Measurements from ENCODE around the gene TTC28.
"Not testable (repeated sequence)": the region's sequence is repeated elsewhere in the genome, so short reads cannot be mapped to it uniquely, and the experiment has no call there.

TTC28 gene

GRCh38 chr22:28678170-28678569 lies 1.5 kb downstream of the TTC28 start:
- H3K36me3 ChIP-seq (ENCODE audit: control insufficient read depth in 2 of 2, insufficient read depth in 2 of 2, low read length in 2 of 2); H3K4me3 ChIP-seq (ENCODE audit: low read length in 2 of 2); H3K9ac ChIP-seq (ENCODE audit: low read depth in 1 of 2, low read length in 2 of 2); H3K27ac ChIP-seq (ENCODE audit: low read depth in 2 of 2, low read length in 2 of 2); H3K27me3 ChIP-seq (ENCODE audit: control insufficient read depth in 2 of 2, insufficient read depth in 2 of 2, low read length in 2 of 2); H3K9me3 ChIP-seq (ENCODE audit: control insufficient read depth in 2 of 2, low read length in 2 of 2); H3K4me1 ChIP-seq (ENCODE audit: control insufficient read depth in 2 of 2, insufficient read depth in 2 of 2, low read length in 2 of 2): not testable (repeated sequence)

- H3K4me3 ChIP-seq (ENCODE audit: low read length in 2 of 2), result no peak overlapping the region
- no peaks in the 10 kb centered on the region for H3K36me3 ChIP-seq (ENCODE audit: control insufficient read depth in 2 of 2, insufficient read depth in 2 of 2, low read length in 2 of 2)
- H3K9ac ChIP-seq (ENCODE audit: low read depth in 1 of 2, low read length in 2 of 2), result no peak overlapping the region
- peaks cover 5 to 6% of the 10 kb centered on the region in 2 donors for H3K27me3 ChIP-seq (ENCODE audit: control insufficient read depth in 2 of 2, insufficient read depth in 2 of 2, low read length in 2 of 2)
- H3K27ac ChIP-seq (ENCODE audit: low read depth in 2 of 2, low read length in 2 of 2), result no peak overlapping the region
- peaks cover 0 to 3% of the 10 kb centered on the region in 2 donors for H3K4me1 ChIP-seq (ENCODE audit: control insufficient read depth in 2 of 2, insufficient read depth in 2 of 2, low read length in 2 of 2)
- H3K9me3 ChIP-seq (ENCODE audit: control insufficient read depth in 2 of 2, low read length in 2 of 2), result no peaks in the 10 kb centered on the region
Measured at GRCh38 chr22:28674121-28674563, 5.5 kb downstream of the TTC28 start.

GRCh38 chr22:28670756-28671155 lies 8.9 kb downstream of the TTC28 start:
- no peaks in the 10 kb centered on the region for H3K27me3 ChIP-seq (ENCODE audit: control insufficient read depth in 2 of 2, insufficient read depth in 2 of 2, low read length in 2 of 2)
- no peaks in the 10 kb centered on the region for H3K36me3 ChIP-seq (ENCODE audit: control insufficient read depth in 2 of 2, insufficient read depth in 2 of 2, low read length in 2 of 2)
- H3K4me3 ChIP-seq (ENCODE audit: low read length in 2 of 2), result no peak overlapping the region
- H3K9ac ChIP-seq (ENCODE audit: low read depth in 1 of 2, low read length in 2 of 2), result no peak overlapping the region
- H3K9me3 ChIP-seq (ENCODE audit: control insufficient read depth in 2 of 2, low read length in 2 of 2), result no peaks in the 10 kb centered on the region
- H3K4me1 ChIP-seq (ENCODE audit: control insufficient read depth in 2 of 2, insufficient read depth in 2 of 2, low read length in 2 of 2), result no peaks in the 10 kb centered on the region
- no peak overlapping the region for H3K27ac ChIP-seq (ENCODE audit: low read depth in 2 of 2, low read length in 2 of 2)

GRCh38 chr22:28670161-28670560 lies 9.5 kb downstream of the TTC28 start:
- Histone ChIP-seq H3K9ac (ENCODE audit: low read depth in 1 of 2, low read length in 2 of 2) (no peak overlapping the region), H3K27me3 (ENCODE audit: control insufficient read depth in 2 of 2, insufficient read depth in 2 of 2, low read length in 2 of 2) (no peaks in the 10 kb centered on the region), H3K4me3 (ENCODE audit: low read length in 2 of 2) (no peak overlapping the region), H3K36me3 (ENCODE audit: control insufficient read depth in 2 of 2, insufficient read depth in 2 of 2, low read length in 2 of 2) (no peaks in the 10 kb centered on the region), H3K9me3 (ENCODE audit: control insufficient read depth in 2 of 2, low read length in 2 of 2) (no peaks in the 10 kb centered on the region), H3K27ac (ENCODE audit: low read depth in 2 of 2, low read length in 2 of 2) (no peak overlapping the region), H3K4me1 (ENCODE audit: control insufficient read depth in 2 of 2, insufficient read depth in 2 of 2, low read length in 2 of 2) (no peaks in the 10 kb centered on the region)

- Histone ChIP-seq H3K9ac (ENCODE audit: low read depth in 1 of 2, low read length in 2 of 2) (no peak overlapping the region), H3K27me3 (ENCODE audit: control insufficient read depth in 2 of 2, insufficient read depth in 2 of 2, low read length in 2 of 2) (no peaks in the 10 kb centered on the region), H3K27ac (ENCODE audit: low read depth in 2 of 2, low read length in 2 of 2) (no peak overlapping the region), H3K4me3 (ENCODE audit: low read length in 2 of 2) (no peak overlapping the region), H3K36me3 (ENCODE audit: control insufficient read depth in 2 of 2, insufficient read depth in 2 of 2, low read length in 2 of 2) (no peaks in the 10 kb centered on the region), H3K9me3 (ENCODE audit: control insufficient read depth in 2 of 2, low read length in 2 of 2) (no peaks in the 10 kb centered on the region), H3K4me1 (ENCODE audit: control insufficient read depth in 2 of 2, insufficient read depth in 2 of 2, low read length in 2 of 2) (no peaks in the 10 kb centered on the region)
Measured at GRCh38 chr22:28669387-28669786, 10.3 kb downstream of the TTC28 start.

- H3K36me3 ChIP-seq (ENCODE audit: control insufficient read depth in 2 of 2, insufficient read depth in 2 of 2, low read length in 2 of 2), result not testable (repeated sequence)
Measured at GRCh38 chr22:28663569-28663942, 16.1 kb downstream of the TTC28 start.

GRCh38 chr22:28658448-28658847 lies 21.2 kb downstream of the TTC28 start:
- Histone ChIP-seq H3K27ac (ENCODE audit: low read depth in 2 of 2, low read length in 2 of 2) (no peak overlapping the region), H3K27me3 (ENCODE audit: control insufficient read depth in 2 of 2, insufficient read depth in 2 of 2, low read length in 2 of 2) (no peaks in the 10 kb centered on the region), H3K9ac (ENCODE audit: low read depth in 1 of 2, low read length in 2 of 2) (no peak overlapping the region), H3K4me1 (ENCODE audit: control insufficient read depth in 2 of 2, insufficient read depth in 2 of 2, low read length in 2 of 2) (no peaks in the 10 kb centered on the region), H3K4me3 (ENCODE audit: low read length in 2 of 2) (no peak overlapping the region), H3K9me3 (ENCODE audit: control insufficient read depth in 2 of 2, low read length in 2 of 2) (no peaks in the 10 kb centered on the region), H3K36me3 (ENCODE audit: control insufficient read depth in 2 of 2, insufficient read depth in 2 of 2, low read length in 2 of 2) (no peaks in the 10 kb centered on the region)

More at GRCh38 chr22:28663569-28663942, 16.1 kb downstream of the TTC28 start:
- H3K4me1 ChIP-seq (ENCODE audit: control insufficient read depth in 2 of 2, insufficient read depth in 2 of 2, low read length in 2 of 2); H3K27ac ChIP-seq (ENCODE audit: low read depth in 2 of 2, low read length in 2 of 2); H3K9ac ChIP-seq (ENCODE audit: low read depth in 1 of 2, low read length in 2 of 2); H3K27me3 ChIP-seq (ENCODE audit: control insufficient read depth in 2 of 2, insufficient read depth in 2 of 2, low read length in 2 of 2); H3K9me3 ChIP-seq (ENCODE audit: control insufficient read depth in 2 of 2, low read length in 2 of 2); H3K4me3 ChIP-seq (ENCODE audit: low read length in 2 of 2): not testable (repeated sequence)

- Histone ChIP-seq H3K27ac (ENCODE audit: low read depth in 2 of 2, low read length in 2 of 2) (no peak overlapping the region), H3K9ac (ENCODE audit: low read depth in 1 of 2, low read length in 2 of 2) (no peak overlapping the region), H3K27me3 (ENCODE audit: control insufficient read depth in 2 of 2, insufficient read depth in 2 of 2, low read length in 2 of 2) (no peaks in the 10 kb centered on the region), H3K9me3 (ENCODE audit: control insufficient read depth in 2 of 2, low read length in 2 of 2) (no peaks in the 10 kb centered on the region), H3K4me1 (ENCODE audit: control insufficient read depth in 2 of 2, insufficient read depth in 2 of 2, low read length in 2 of 2) (no peaks in the 10 kb centered on the region), H3K36me3 (ENCODE audit: control insufficient read depth in 2 of 2, insufficient read depth in 2 of 2, low read length in 2 of 2) (no peaks in the 10 kb centered on the region), H3K4me3 (ENCODE audit: low read length in 2 of 2) (no peak overlapping the region)
Measured at GRCh38 chr22:28656181-28656580, 23.5 kb downstream of the TTC28 start.

GRCh38 chr22:28650463-28650862 lies 29.2 kb downstream of the TTC28 start:
- H3K27me3 ChIP-seq (ENCODE audit: control insufficient read depth in 2 of 2, insufficient read depth in 2 of 2, low read length in 2 of 2), result no peaks in the 10 kb centered on the region
- no peaks in the 10 kb centered on the region for H3K36me3 ChIP-seq (ENCODE audit: control insufficient read depth in 2 of 2, insufficient read depth in 2 of 2, low read length in 2 of 2)
- no peak overlapping the region for H3K27ac ChIP-seq (ENCODE audit: low read depth in 2 of 2, low read length in 2 of 2)

GRCh38 chr22:28648792-28649191 lies 30.8 kb downstream of the TTC28 start:
- Histone ChIP-seq H3K27ac (ENCODE audit: low read depth in 2 of 2, low read length in 2 of 2) (no peak overlapping the region), H3K9ac (ENCODE audit: low read depth in 1 of 2, low read length in 2 of 2) (no peak overlapping the region), H3K4me3 (ENCODE audit: low read length in 2 of 2) (no peak overlapping the region), H3K4me1 (ENCODE audit: control insufficient read depth in 2 of 2, insufficient read depth in 2 of 2, low read length in 2 of 2) (no peaks in the 10 kb centered on the region), H3K9me3 (ENCODE audit: control insufficient read depth in 2 of 2, low read length in 2 of 2) (no peaks in the 10 kb centered on the region), H3K27me3 (ENCODE audit: control insufficient read depth in 2 of 2, insufficient read depth in 2 of 2, low read length in 2 of 2) (no peaks in the 10 kb centered on the region), H3K36me3 (ENCODE audit: control insufficient read depth in 2 of 2, insufficient read depth in 2 of 2, low read length in 2 of 2) (no peaks in the 10 kb centered on the region)

More at GRCh38 chr22:28650463-28650862, 29.2 kb downstream of the TTC28 start:
- Histone ChIP-seq H3K9ac (ENCODE audit: low read depth in 1 of 2, low read length in 2 of 2) (no peak overlapping the region), H3K4me3 (ENCODE audit: low read length in 2 of 2) (no peak overlapping the region), H3K9me3 (ENCODE audit: control insufficient read depth in 2 of 2, low read length in 2 of 2) (no peaks in the 10 kb centered on the region), H3K4me1 (ENCODE audit: control insufficient read depth in 2 of 2, insufficient read depth in 2 of 2, low read length in 2 of 2) (no peaks in the 10 kb centered on the region)

- H3K9me3 ChIP-seq (ENCODE audit: control insufficient read depth in 2 of 2, low read length in 2 of 2), result no peaks in the 10 kb centered on the region
- H3K4me1 ChIP-seq (ENCODE audit: control insufficient read depth in 2 of 2, insufficient read depth in 2 of 2, low read length in 2 of 2), result no peaks in the 10 kb centered on the region
- no peak overlapping the region for H3K9ac ChIP-seq (ENCODE audit: low read depth in 1 of 2, low read length in 2 of 2)
- H3K4me3 ChIP-seq (ENCODE audit: low read length in 2 of 2), result no peak overlapping the region
- no peak overlapping the region for H3K27ac ChIP-seq (ENCODE audit: low read depth in 2 of 2, low read length in 2 of 2)
- no peaks in the 10 kb centered on the region for H3K36me3 ChIP-seq (ENCODE audit: control insufficient read depth in 2 of 2, insufficient read depth in 2 of 2, low read length in 2 of 2)
- no peaks in the 10 kb centered on the region for H3K27me3 ChIP-seq (ENCODE audit: control insufficient read depth in 2 of 2, insufficient read depth in 2 of 2, low read length in 2 of 2)
Measured at GRCh38 chr22:28647216-28647615, 32.4 kb downstream of the TTC28 start.

All from mucosa of rectum (tissue), 2 donors.